Effector memory CD8-positive, alpha-beta T cell (primary cell): ENCODE data around the gene MND1.

Experiments used
- ATAC-seq: fragments of 150-1000 bp; cut with Tn5 transposase; replicated peaks from 2 replicates; pipeline ENCODE4 v1.10.0; 2021; ENCODE audit warnings: mild to moderate bottlenecking, moderate library complexity
- DNase-seq, 3 experiments: peaks; one replicate each; pipeline ENCODE4 v3.0.0; 2021
- H3K27ac Mint-ChIP-seq, 2 donors: one replicate each; pipeline ENCODE4 v1.8.0; 2022; ENCODE audit warnings: mild to moderate bottlenecking in 2 of 2, mixed read lengths in 2 of 2, moderate library complexity in 2 of 2
- H3K27me3 Mint-ChIP-seq, 2 donors: one replicate each; pipeline ENCODE4 v1.8.0; 2022; ENCODE audit warnings: mixed read lengths in 2 of 2
- H3K36me3 Mint-ChIP-seq: one replicate; pipeline ENCODE4 v1.8.0; 2022; ENCODE audit warnings: mild to moderate bottlenecking, moderate library complexity, mixed read lengths; ENCODE audit not compliant: insufficient read depth
- H3K4me1 Mint-ChIP-seq, 2 donors: one replicate each; pipeline ENCODE4 v1.8.0; 2022; ENCODE audit warnings: low read depth in 2 of 2, mixed read lengths in 2 of 2
- H3K4me3 Mint-ChIP-seq, 2 donors: one replicate each; pipeline ENCODE4 v1.8.0; 2022; ENCODE audit warnings: mild to moderate bottlenecking in 2 of 2, mixed read lengths in 2 of 2, moderate library complexity in 2 of 2
- H3K9me3 Mint-ChIP-seq, 2 donors: one replicate each; pipeline ENCODE4 v1.8.0; 2022; ENCODE audit warnings: mixed read lengths in 2 of 2

Gene MND1

DNA sequence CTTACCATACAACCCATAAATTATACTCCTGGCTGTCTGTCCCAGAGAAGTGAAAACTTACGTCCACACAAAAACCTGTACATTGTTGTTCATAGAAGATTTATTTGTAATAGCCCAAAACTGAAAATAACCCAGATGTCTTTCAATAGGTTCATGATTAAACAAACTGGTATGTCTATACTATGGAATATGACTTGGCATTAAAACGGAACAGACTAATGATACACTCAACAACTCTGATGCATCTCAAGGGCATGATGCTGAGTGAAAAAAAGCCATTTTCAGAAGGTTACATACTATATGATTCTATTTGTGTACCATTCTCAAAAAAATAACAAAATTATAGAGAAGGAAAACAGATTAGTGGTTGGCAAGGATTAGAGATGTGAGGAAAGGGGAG, 11.6 kb upstream of the MND1 start:
- H3K4me1 Mint-ChIP-seq = peaks cover 2 to 3% of the 10 kb centered on the region in 2 donors
- DNase-seq (no peak), ATAC-seq (no peak)
- H3K27me3 Mint-ChIP-seq = peaks cover 0 to 19% of the 10 kb centered on the region in 2 donors
- no peak overlapping the region for H3K4me3 Mint-ChIP-seq
- H3K9me3 Mint-ChIP-seq = no peaks in the 10 kb centered on the region
- no peak overlapping the region for H3K27ac Mint-ChIP-seq
- no peaks in the 10 kb centered on the region for H3K36me3 Mint-ChIP-seq

DNA sequence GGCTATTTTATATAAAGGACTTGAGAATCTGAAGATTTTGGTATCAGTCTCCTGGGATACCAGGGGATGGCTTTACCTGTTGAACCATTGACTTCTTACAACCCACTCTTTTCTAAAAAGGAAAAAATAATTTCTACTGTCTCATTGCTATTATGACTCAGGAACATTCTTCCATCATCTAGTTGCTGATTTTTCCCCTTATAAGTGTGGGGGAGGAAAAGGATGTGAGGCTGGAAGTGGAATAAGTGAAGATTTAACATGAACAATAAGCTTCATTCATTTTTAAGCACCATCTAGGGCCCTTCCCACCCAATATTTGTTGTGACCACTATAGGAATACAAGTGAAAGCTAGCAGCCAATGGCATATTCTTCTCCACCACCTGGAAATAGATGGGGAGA, 10.6 kb upstream of the MND1 start:
- Mint-ChIP-seq H3K27me3 (peaks cover 0 to 18% of the 10 kb centered on the region in 2 donors), H3K9me3 (no peaks in the 10 kb centered on the region), H3K36me3 (no peaks in the 10 kb centered on the region), H3K4me3 (no peak overlapping the region), H3K4me1 (peaks cover 2 to 3% of the 10 kb centered on the region in 2 donors), H3K27ac (no peak overlapping the region)
- DNase-seq (no peak), ATAC-seq (no peak)

DNA sequence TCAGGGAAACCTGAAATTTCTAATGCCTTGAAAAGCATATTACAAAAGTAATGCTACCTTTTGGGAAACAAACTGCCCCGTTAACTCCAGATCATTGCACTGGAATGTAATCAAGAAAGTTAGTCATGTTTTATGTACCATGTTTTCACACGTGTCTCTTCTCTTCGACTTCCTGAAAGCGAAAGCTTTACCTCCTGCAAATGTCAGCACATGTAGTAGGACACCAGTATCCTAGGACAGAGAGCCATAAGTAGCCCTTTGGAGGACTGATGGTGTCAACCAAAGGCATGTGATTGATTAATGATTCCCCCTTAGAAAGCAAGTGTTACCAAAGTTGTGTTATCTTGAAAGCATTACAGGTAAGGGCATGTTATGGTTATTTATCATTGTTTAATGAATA, 8.8 kb upstream of the MND1 start:
- Mint-ChIP-seq H3K27me3 (peaks cover 10 to 29% of the 10 kb centered on the region in 2 donors), H3K27ac (no peak overlapping the region), H3K9me3 (no peaks in the 10 kb centered on the region), H3K4me1 (peaks cover 2 to 3% of the 10 kb centered on the region in 2 donors), H3K4me3 (no peak overlapping the region), H3K36me3 (no peaks in the 10 kb centered on the region)
- ATAC-seq (no peak), DNase-seq (no peak)

DNA sequence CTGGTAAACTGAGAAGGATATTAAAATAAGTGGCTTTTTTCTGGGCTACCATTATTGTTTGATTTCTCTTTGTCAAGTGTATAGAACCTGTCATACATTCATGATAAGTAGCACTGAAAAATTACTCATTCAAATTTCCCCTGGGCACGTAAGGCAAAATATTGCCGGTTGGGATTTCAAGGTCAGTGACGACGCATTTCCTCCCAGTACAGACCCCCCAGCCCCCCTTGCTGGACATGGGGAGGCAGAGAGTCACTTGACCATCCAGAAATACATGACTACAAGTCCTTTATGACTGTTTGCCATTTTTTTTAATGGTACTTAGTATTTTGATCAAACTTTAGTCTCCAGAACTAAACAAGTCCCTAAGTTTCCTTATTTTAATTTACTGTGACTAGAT, 6.8 kb upstream of the MND1 start:
- Mint-ChIP-seq H3K9me3 (no peaks in the 10 kb centered on the region), H3K4me3 (no peak overlapping the region), H3K4me1 (peaks cover 2 to 3% of the 10 kb centered on the region in 2 donors), H3K27ac (no peak overlapping the region), H3K27me3 (peaks cover 30 to 36% of the 10 kb centered on the region in 2 donors), H3K36me3 (no peaks in the 10 kb centered on the region)
- ATAC-seq = no peak
- no peak for DNase-seq

DNA sequence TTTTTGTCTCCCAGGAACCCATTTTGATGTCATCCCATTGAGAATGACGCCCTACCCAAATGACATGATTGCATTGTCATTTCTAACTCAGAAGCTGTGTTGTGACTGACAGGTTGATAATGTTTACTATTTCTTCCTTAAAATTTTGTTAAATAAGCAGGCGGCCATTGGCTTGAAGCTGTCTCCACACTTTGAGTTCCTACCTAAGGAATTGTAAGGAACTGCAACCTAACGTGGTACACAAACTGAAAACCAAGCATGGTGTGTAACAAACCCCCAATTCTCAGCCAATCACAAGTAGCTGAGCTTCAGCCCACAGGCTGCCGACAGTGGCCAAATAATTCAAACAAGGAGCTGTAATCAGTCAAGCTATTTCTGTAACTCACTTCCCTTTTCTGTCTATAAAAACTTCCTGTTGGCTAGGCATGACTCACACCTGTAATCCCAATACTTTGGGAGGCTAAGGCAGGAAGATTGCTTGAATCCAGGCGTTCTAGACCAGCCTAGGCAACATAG, 2.9 kb upstream of the MND1 start:
- H3K4me3 Mint-ChIP-seq = no peak overlapping the region
- H3K9me3 Mint-ChIP-seq = no peaks in the 10 kb centered on the region
- no peak for DNase-seq
- no peak for ATAC-seq
- peaks cover 31% of the 10 kb centered on the region in 2 donors for H3K27me3 Mint-ChIP-seq
- no peak overlapping the region for H3K27ac Mint-ChIP-seq
- H3K4me1 Mint-ChIP-seq = peaks cover 4 to 5% of the 10 kb centered on the region in 2 donors
- H3K36me3 Mint-ChIP-seq = peaks cover 3% of the 10 kb centered on the region

DNA sequence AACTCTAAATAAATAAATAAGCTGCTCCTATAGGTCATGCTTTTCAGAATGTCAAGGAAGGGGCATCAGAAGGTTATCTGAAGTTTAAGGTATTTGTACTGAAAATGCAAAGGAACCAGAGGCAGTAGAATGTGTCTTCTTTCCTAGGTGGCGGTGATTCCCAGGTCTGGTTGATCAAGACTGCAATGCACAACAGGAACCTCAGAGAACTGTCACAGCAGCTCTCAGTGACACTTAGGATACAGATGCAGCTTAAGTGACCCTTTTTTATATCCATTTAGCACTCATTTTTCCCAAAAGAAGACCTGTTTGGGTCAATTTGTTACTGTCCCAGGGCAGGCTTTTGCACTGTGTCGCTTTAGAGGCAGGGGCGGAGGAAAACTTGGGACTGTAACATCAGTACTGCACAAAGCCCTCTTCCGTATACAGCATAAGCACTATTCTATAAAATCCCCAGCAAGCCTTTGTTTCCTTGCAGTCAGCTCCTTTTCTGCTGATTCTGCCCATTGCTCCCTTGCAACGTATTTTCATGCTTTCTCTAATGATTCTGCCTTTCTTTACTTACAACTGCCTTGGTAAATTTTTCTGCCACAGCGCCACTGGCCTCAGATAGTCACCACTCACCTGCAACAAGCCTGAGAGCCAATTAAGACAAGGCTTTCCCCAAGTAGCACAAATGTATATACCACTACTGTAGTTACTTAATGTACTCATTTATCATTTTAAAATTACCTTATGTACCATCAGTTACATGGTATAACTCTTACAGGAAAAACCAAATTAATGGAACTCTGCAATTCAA, 1.5 kb upstream of the MND1 start:
- no peak overlapping the region for H3K27ac Mint-ChIP-seq
- peaks cover 35 to 42% of the 10 kb centered on the region in 2 donors for H3K27me3 Mint-ChIP-seq
- no peak overlapping the region for H3K4me3 Mint-ChIP-seq
- DNase-seq (no peak), ATAC-seq (no peak)
- H3K4me1 Mint-ChIP-seq = peaks cover 3 to 4% of the 10 kb centered on the region in 2 donors
- no peaks in the 10 kb centered on the region for H3K9me3 Mint-ChIP-seq
- peaks cover 3% of the 10 kb centered on the region for H3K36me3 Mint-ChIP-seq

GRCh38 chr4:153345012-153345981, 809 bp downstream of the MND1 start:
- peak overlapping the region; percentile 87 to 90 for H3K4me3 Mint-ChIP-seq
- H3K36me3 Mint-ChIP-seq = peaks cover 3% of the 10 kb centered on the region
- ATAC-seq (peak; percentile 34), DNase-seq (peak; percentile 21 to 33 (median 26))
- peaks cover 27 to 36% of the 10 kb centered on the region in 2 donors for H3K27me3 Mint-ChIP-seq
- H3K9me3 Mint-ChIP-seq = no peaks in the 10 kb centered on the region
- H3K4me1 Mint-ChIP-seq = peaks cover 4% of the 10 kb centered on the region in 2 donors
- peak overlapping the region in 1 of 2 donors; percentile 20 for H3K27ac Mint-ChIP-seq

DNA sequence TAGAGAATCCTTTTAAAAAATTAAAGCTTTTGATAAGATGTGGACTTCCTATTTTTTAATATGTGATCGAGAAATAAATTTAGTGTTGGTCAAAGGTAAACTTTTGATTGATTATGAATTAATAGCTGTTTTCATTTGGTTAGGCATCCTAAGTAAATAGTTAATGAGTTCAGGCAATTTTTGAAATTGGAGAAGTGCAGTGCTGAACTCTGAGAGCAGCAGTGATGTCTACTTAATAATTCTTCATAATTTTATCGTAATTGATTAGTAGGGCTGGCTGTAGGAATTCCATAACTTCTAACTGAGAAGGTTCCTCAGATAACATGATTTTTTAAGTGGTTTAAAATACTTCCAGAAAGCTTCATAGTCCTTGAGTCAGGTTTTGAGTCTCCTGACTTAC, 1.5 kb downstream of the MND1 start:
- peaks cover 3% of the 10 kb centered on the region for H3K36me3 Mint-ChIP-seq
- peaks cover 19 to 29% of the 10 kb centered on the region in 2 donors for H3K27me3 Mint-ChIP-seq
- no peak for ATAC-seq
- H3K9me3 Mint-ChIP-seq = no peaks in the 10 kb centered on the region
- no peak overlapping the region for H3K27ac Mint-ChIP-seq
- peaks cover 4% of the 10 kb centered on the region in 2 donors for H3K4me1 Mint-ChIP-seq
- H3K4me3 Mint-ChIP-seq = peak overlapping the region; percentile 87 to 90
- DNase-seq = no peak

- H3K27me3 Mint-ChIP-seq = peaks cover 14 to 23% of the 10 kb centered on the region in 2 donors
- H3K9me3 Mint-ChIP-seq = no peaks in the 10 kb centered on the region
- peaks cover 4% of the 10 kb centered on the region in 2 donors for H3K4me1 Mint-ChIP-seq
- no peak overlapping the region for H3K4me3 Mint-ChIP-seq
- no peak for DNase-seq
- peaks cover 3% of the 10 kb centered on the region for H3K36me3 Mint-ChIP-seq
- no peak overlapping the region for H3K27ac Mint-ChIP-seq
- no peak for ATAC-seq
Measured at GRCh38 chr4:153346563-153346962, 2.1 kb downstream of the MND1 start.

DNA sequence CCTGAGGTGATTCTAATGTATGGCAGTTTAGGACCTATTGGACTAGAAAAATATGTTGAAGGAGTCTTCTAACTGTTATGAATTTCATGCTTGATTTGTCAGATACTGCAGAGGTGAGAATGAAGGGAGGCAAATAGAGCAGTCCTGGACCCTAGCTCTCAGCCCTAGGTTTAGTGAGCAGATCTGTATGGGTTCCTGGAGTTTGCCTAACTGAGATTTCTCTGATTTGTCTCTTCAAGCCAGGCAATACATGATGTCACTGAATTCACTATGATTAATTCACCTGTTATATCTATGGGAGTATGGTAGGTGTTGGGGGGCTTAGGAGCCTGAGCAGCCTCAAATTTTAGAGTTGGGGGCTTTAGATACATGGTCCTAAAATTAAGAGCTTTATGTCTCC, 2.6 kb downstream of the MND1 start:
- H3K36me3 Mint-ChIP-seq = peaks cover 3% of the 10 kb centered on the region
- H3K4me1 Mint-ChIP-seq = peaks cover 4% of the 10 kb centered on the region in 2 donors
- peaks cover 9 to 18% of the 10 kb centered on the region in 2 donors for H3K27me3 Mint-ChIP-seq
- no peaks in the 10 kb centered on the region for H3K9me3 Mint-ChIP-seq
- no peak overlapping the region for H3K27ac Mint-ChIP-seq
- DNase-seq (no peak), ATAC-seq (no peak)
- no peak overlapping the region for H3K4me3 Mint-ChIP-seq

GRCh38 chr4:153348006-153348405, 3.5 kb downstream of the MND1 start:
- H3K27me3 Mint-ChIP-seq = peaks cover 5 to 12% of the 10 kb centered on the region in 2 donors
- ATAC-seq = no peak
- H3K4me1 Mint-ChIP-seq = peaks cover 4% of the 10 kb centered on the region in 2 donors
- H3K9me3 Mint-ChIP-seq = no peaks in the 10 kb centered on the region
- H3K4me3 Mint-ChIP-seq = no peak overlapping the region
- no peak overlapping the region for H3K27ac Mint-ChIP-seq
- peaks cover 3% of the 10 kb centered on the region for H3K36me3 Mint-ChIP-seq
- DNase-seq = no peak

- DNase-seq (no peak), ATAC-seq (no peak)
- Mint-ChIP-seq H3K27me3 (peaks cover 5 to 12% of the 10 kb centered on the region in 2 donors), H3K27ac (no peak overlapping the region), H3K9me3 (no peaks in the 10 kb centered on the region), H3K4me1 (peaks cover 4% of the 10 kb centered on the region in 2 donors), H3K4me3 (no peak overlapping the region), H3K36me3 (peaks cover 3% of the 10 kb centered on the region)
Measured at GRCh38 chr4:153349206-153349805, 4.8 kb downstream of the MND1 start.

GRCh38 chr4:153362184-153362583, 17.7 kb downstream of the MND1 start:
- Mint-ChIP-seq H3K9me3 (no peaks in the 10 kb centered on the region), H3K4me3 (no peak overlapping the region), H3K27me3 (no peaks in the 10 kb centered on the region), H3K4me1 (no peaks in the 10 kb centered on the region), H3K27ac (no peak overlapping the region), H3K36me3 (peaks cover 3% of the 10 kb centered on the region)
- no peak for DNase-seq
- no peak for ATAC-seq
